HS-27A (cell line): ENCODE results near the gene LIG1.

Source experiments
- DNase-seq: peaks from one replicate; pipeline ENCODE4 v3.0.0-alpha.2; 2012; ENCODE audit warnings: low read depth, missing footprints

Gene LIG1

GRCh38 chr19:48182434-48182833 lies 12.3 kb upstream of the LIG1 start:
- DNase-seq = no peak

GRCh38 chr19:48181505-48181904 lies 11.4 kb upstream of the LIG1 start:
- DNase-seq = no peak

- no peak for DNase-seq
Measured at GRCh38 chr19:48176226-48176625, 6.1 kb upstream of the LIG1 start.

- DNase-seq = no peak
Measured at GRCh38 chr19:48175578-48175977, 5.4 kb upstream of the LIG1 start.

GRCh38 chr19:48174445-48175030 lies 4.4 kb upstream of the LIG1 start:
- DNase-seq = no peak

GRCh38 chr19:48171710-48172109 lies 1.6 kb upstream of the LIG1 start:
- DNase-seq = no peak

- DNase-seq = no peak
Measured at GRCh38 chr19:48170817-48171347, 738 bp upstream of the LIG1 start.

- DNase-seq = peak; percentile 36
Measured at GRCh38 chr19:48169578-48169938, 586 bp downstream of the LIG1 start.

GRCh38 chr19:48168689-48169088 lies 1.5 kb downstream of the LIG1 start:
- DNase-seq = no peak

- DNase-seq = no peak
Measured at GRCh38 chr19:48158210-48158790, 11.8 kb downstream of the LIG1 start.

GRCh38 chr19:48154003-48154402 lies 16.1 kb downstream of the LIG1 start:
- DNase-seq = no peak

- peak; percentile 31 for DNase-seq
Measured at GRCh38 chr19:48152551-48152950, 17.6 kb downstream of the LIG1 start.

- DNase-seq = no peak
Measured at GRCh38 chr19:48149430-48149829, 20.7 kb downstream of the LIG1 start.

GRCh38 chr19:48148576-48148975 lies 21.6 kb downstream of the LIG1 start:
- DNase-seq = no peak

- DNase-seq = no peak
Measured at GRCh38 chr19:48147597-48148175, 22.5 kb downstream of the LIG1 start.

- DNase-seq = no peak
Measured at GRCh38 chr19:48139053-48139452, 31.1 kb downstream of the LIG1 start.

- DNase-seq = no peak
Measured at GRCh38 chr19:48137411-48137810, 32.7 kb downstream of the LIG1 start.

GRCh38 chr19:48136547-48136946 lies 33.6 kb downstream of the LIG1 start:
- no peak for DNase-seq

- no peak for DNase-seq
Measured at GRCh38 chr19:48135411-48135810, 34.7 kb downstream of the LIG1 start.

GRCh38 chr19:48133094-48133493 lies 37.0 kb downstream of the LIG1 start:
- no peak for DNase-seq

- no peak for DNase-seq
Measured at GRCh38 chr19:48127561-48127960, 42.6 kb downstream of the LIG1 start.

GRCh38 chr19:48123907-48124651 lies 46.1 kb downstream of the LIG1 start:
- DNase-seq = no peak

GRCh38 chr19:48122421-48122820 lies 47.7 kb downstream of the LIG1 start:
- no peak for DNase-seq
